Activated T-cell treated with anti-CD3 and anti-CD28 coated beads, Interleukin-2, amount 50 U/mL, for 24 hours (primary cell): ENCODE data around the gene CX3CL1.
"Not testable (repeated sequence)": the region's sequence is repeated elsewhere in the genome, so short reads cannot be mapped to it uniquely, and the experiment has no call there.

Experiments used
- DNase-seq: peaks from one replicate; pipeline ENCODE4 v3.0.0-alpha.2; 2020
- H3K27ac Mint-ChIP-seq: 2 replicates; pipeline ENCODE4 v1.8.0; 2020; ENCODE audit warnings: mild to moderate bottlenecking, mixed read lengths
- H3K27me3 Mint-ChIP-seq: 2 replicates; pipeline ENCODE4 v1.8.0; 2020; ENCODE audit warnings: mixed read lengths
- H3K36me3 Mint-ChIP-seq: 2 replicates; pipeline ENCODE4 v1.8.0; 2020; ENCODE audit warnings: low read depth, mixed read lengths
- H3K4me1 Mint-ChIP-seq: 2 replicates; pipeline ENCODE4 v1.8.0; 2020; ENCODE audit warnings: low read depth, mixed read lengths
- H3K4me3 Mint-ChIP-seq: 2 replicates; pipeline ENCODE4 v1.8.0; 2020; ENCODE audit warnings: mild to moderate bottlenecking, moderate library complexity, mixed read lengths
- H3K9me3 Mint-ChIP-seq: 2 replicates; pipeline ENCODE4 v1.8.0; 2020; ENCODE audit warnings: mixed read lengths

The CX3CL1 gene

GRCh38 chr16:57396786-57397185 lies 24.5 kb downstream of the CX3CL1 start:
- Mint-ChIP-seq H3K4me1 (no peaks in the 10 kb centered on the region), H3K9me3 (no peaks in the 10 kb centered on the region), H3K27me3 (peaks cover 6% of the 10 kb centered on the region), H3K4me3 (no peak overlapping the region), H3K36me3 (no peaks in the 10 kb centered on the region), H3K27ac (no peak overlapping the region)
- DNase-seq, result no peak

GRCh38 chr16:57397493-57397892 lies 25.2 kb downstream of the CX3CL1 start:
- not testable (repeated sequence) for H3K9me3 Mint-ChIP-seq, DNase-seq, H3K4me1 Mint-ChIP-seq, H3K4me3 Mint-ChIP-seq, H3K27me3 Mint-ChIP-seq, H3K27ac Mint-ChIP-seq, H3K36me3 Mint-ChIP-seq

GRCh38 chr16:57401943-57402640 lies 29.8 kb downstream of the CX3CL1 start:
- Mint-ChIP-seq H3K4me1 (peaks cover 5% of the 10 kb centered on the region), H3K4me3 (no peak overlapping the region), H3K9me3 (no peaks in the 10 kb centered on the region), H3K36me3 (no peaks in the 10 kb centered on the region), H3K27ac (no peak overlapping the region), H3K27me3 (no peaks in the 10 kb centered on the region)
- no peak for DNase-seq

- Mint-ChIP-seq H3K27me3 (peaks cover 3% of the 10 kb centered on the region), H3K9me3 (no peaks in the 10 kb centered on the region), H3K4me3 (no peak within 1 kb of the TSS), H3K36me3 (no peaks in the 10 kb centered on the region), H3K4me1 (peaks cover 5% of the 10 kb centered on the region), H3K27ac (no peak within 1 kb of the TSS)
- DNase-seq, result no peak
Measured at GRCh38 chr16:57403965-57404817, 31.9 kb downstream of the CX3CL1 start, which contains the start of gene CCL17. TSS of gene CCL17 (plus strand) at chr16:57404767. CDS start at chr16:57413933, 9,166 bp downstream.

- Mint-ChIP-seq H3K4me3 (no peak overlapping the region), H3K4me1 (peaks cover 5% of the 10 kb centered on the region), H3K27me3 (peaks cover 3% of the 10 kb centered on the region), H3K9me3 (no peaks in the 10 kb centered on the region), H3K36me3 (no peaks in the 10 kb centered on the region), H3K27ac (no peak overlapping the region)
- DNase-seq, result no peak
Measured at GRCh38 chr16:57405097-57405496, 32.8 kb downstream of the CX3CL1 start.

- H3K9me3 Mint-ChIP-seq, result no peaks in the 10 kb centered on the region
- H3K27me3 Mint-ChIP-seq, result peaks cover 3% of the 10 kb centered on the region
- H3K27ac Mint-ChIP-seq, result no peak overlapping the region
- no peak for DNase-seq
- peaks cover 5% of the 10 kb centered on the region for H3K4me1 Mint-ChIP-seq
- no peak overlapping the region for H3K4me3 Mint-ChIP-seq
- H3K36me3 Mint-ChIP-seq, result no peaks in the 10 kb centered on the region
Measured at GRCh38 chr16:57406881-57407280, 34.6 kb downstream of the CX3CL1 start.

- peaks cover 5% of the 10 kb centered on the region for H3K4me1 Mint-ChIP-seq
- H3K36me3 Mint-ChIP-seq, result no peaks in the 10 kb centered on the region
- no peak overlapping the region for H3K4me3 Mint-ChIP-seq
- no peaks in the 10 kb centered on the region for H3K9me3 Mint-ChIP-seq
- no peak overlapping the region for H3K27ac Mint-ChIP-seq
- DNase-seq, result no peak
- H3K27me3 Mint-ChIP-seq, result peaks cover 3% of the 10 kb centered on the region
Measured at GRCh38 chr16:57407521-57408353, 35.4 kb downstream of the CX3CL1 start.

GRCh38 chr16:57409065-57409464 lies 36.8 kb downstream of the CX3CL1 start:
- DNase-seq, result no peak
- peaks cover 5% of the 10 kb centered on the region for H3K4me1 Mint-ChIP-seq
- peaks cover 3% of the 10 kb centered on the region for H3K27me3 Mint-ChIP-seq
- H3K4me3 Mint-ChIP-seq, result no peak overlapping the region
- H3K9me3 Mint-ChIP-seq, result no peaks in the 10 kb centered on the region
- no peaks in the 10 kb centered on the region for H3K36me3 Mint-ChIP-seq
- H3K27ac Mint-ChIP-seq, result no peak overlapping the region

- Mint-ChIP-seq H3K4me1 (peaks cover 4% of the 10 kb centered on the region), H3K27me3 (peaks cover 3% of the 10 kb centered on the region), H3K4me3 (no peak overlapping the region), H3K27ac (no peak overlapping the region), H3K9me3 (no peaks in the 10 kb centered on the region), H3K36me3 (no peaks in the 10 kb centered on the region)
- DNase-seq, result no peak
Measured at GRCh38 chr16:57409870-57410587, 37.7 kb downstream of the CX3CL1 start.

- no peaks in the 10 kb centered on the region for H3K4me1 Mint-ChIP-seq
- H3K4me3 Mint-ChIP-seq, result no peak overlapping the region
- no peaks in the 10 kb centered on the region for H3K9me3 Mint-ChIP-seq
- no peak for DNase-seq
- peaks cover 3% of the 10 kb centered on the region for H3K27me3 Mint-ChIP-seq
- no peaks in the 10 kb centered on the region for H3K36me3 Mint-ChIP-seq
- H3K27ac Mint-ChIP-seq, result no peak overlapping the region
Measured at GRCh38 chr16:57411362-57411976, 39.2 kb downstream of the CX3CL1 start.

- peaks cover 3% of the 10 kb centered on the region for H3K27me3 Mint-ChIP-seq
- H3K27ac Mint-ChIP-seq, result no peak overlapping the region
- DNase-seq, result no peak
- no peak overlapping the region for H3K4me3 Mint-ChIP-seq
- H3K4me1 Mint-ChIP-seq, result peaks cover 8% of the 10 kb centered on the region
- no peaks in the 10 kb centered on the region for H3K9me3 Mint-ChIP-seq
- H3K36me3 Mint-ChIP-seq, result no peaks in the 10 kb centered on the region
Measured at GRCh38 chr16:57412584-57412983, 40.3 kb downstream of the CX3CL1 start.

- H3K27ac Mint-ChIP-seq, result no peak overlapping the region
Measured at GRCh38 chr16:57413301-57413730, 41.0 kb downstream of the CX3CL1 start.

GRCh38 chr16:57413733-57414132 lies 41.4 kb downstream of the CX3CL1 start:
- no peak overlapping the region for H3K27ac Mint-ChIP-seq
- H3K4me1 Mint-ChIP-seq, result peaks cover 15% of the 10 kb centered on the region
- H3K36me3 Mint-ChIP-seq, result no peaks in the 10 kb centered on the region
- H3K9me3 Mint-ChIP-seq, result no peaks in the 10 kb centered on the region
- DNase-seq, result no peak
- H3K4me3 Mint-ChIP-seq, result no peak overlapping the region
- H3K27me3 Mint-ChIP-seq, result peaks cover 3% of the 10 kb centered on the region

More at GRCh38 chr16:57413301-57413730, 41.0 kb downstream of the CX3CL1 start:
- DNase-seq, result no peak
- H3K4me3 Mint-ChIP-seq, result no peak overlapping the region
- peaks cover 3% of the 10 kb centered on the region for H3K27me3 Mint-ChIP-seq
- H3K4me1 Mint-ChIP-seq, result peaks cover 12% of the 10 kb centered on the region
- no peaks in the 10 kb centered on the region for H3K9me3 Mint-ChIP-seq
- no peaks in the 10 kb centered on the region for H3K36me3 Mint-ChIP-seq
